ENCODE data around the gene REV3L.

DNA sequence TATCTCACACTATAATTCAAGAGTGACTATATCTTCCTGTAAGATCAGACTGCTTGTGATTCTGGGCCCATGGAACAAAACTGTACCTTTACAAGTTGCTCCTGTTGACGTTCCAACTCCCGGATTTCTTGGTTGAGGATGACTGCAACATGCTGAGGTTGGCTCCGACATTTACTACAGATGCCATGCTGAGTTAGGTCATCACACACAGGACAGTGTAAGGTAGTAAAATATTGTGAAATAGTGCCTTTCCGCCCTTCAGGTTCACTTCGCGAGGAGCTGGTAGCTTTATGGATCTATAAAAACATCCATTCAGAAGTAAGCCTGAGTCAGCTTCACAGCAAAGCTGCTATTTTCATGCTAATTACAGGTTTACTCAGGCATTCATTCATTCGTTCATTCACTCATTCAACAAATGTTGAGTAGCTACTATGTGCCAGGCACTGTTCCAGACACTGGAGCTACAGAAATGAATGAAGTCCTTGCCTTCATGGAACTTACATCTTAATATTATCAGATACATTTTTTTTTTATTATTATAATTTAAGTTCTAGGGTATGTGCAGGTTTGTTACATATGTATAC lies 175.7 kb downstream of the REV3L start:
- no peak for TF ChIP-seq POLR2A (IDR thresholded peaks at IDR 0.05; ENCODE audit: low read depth, low read length)
- TF ChIP-seq, protein P1, sequence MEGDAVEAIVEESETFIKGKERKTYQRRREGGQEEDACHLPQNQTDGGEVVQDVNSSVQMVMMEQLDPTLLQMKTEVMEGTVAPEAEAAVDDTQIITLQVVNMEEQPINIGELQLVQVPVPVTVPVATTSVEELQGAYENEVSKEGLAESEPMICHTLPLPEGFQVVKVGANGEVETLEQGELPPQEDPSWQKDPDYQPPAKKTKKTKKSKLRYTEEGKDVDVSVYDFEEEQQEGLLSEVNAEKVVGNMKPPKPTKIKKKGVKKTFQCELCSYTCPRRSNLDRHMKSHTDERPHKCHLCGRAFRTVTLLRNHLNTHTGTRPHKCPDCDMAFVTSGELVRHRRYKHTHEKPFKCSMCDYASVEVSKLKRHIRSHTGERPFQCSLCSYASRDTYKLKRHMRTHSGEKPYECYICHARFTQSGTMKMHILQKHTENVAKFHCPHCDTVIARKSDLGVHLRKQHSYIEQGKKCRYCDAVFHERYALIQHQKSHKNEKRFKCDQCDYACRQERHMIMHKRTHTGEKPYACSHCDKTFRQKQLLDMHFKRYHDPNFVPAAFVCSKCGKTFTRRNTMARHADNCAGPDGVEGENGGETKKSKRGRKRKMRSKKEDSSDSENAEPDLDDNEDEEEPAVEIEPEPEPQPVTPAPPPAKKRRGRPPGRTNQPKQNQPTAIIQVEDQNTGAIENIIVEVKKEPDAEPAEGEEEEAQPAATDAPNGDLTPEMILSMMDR (IDR thresholded peaks at IDR 0.05; ENCODE audit: extremely low read depth in 1 of 2, insufficient read depth in 1 of 2, low read depth in 1 of 2, low read length in 2 of 2): no peak
- TF ChIP-seq EZH2 (IDR thresholded peaks at IDR 0.05; ENCODE audit: borderline replicate concordance, low read depth, low read length, severe bottlenecking): no peak

All from endothelial cell of umbilical vein (primary cell).